Colonic mucosa (tissue), 4 donors: Measurements from ENCODE around the gene CYP2W1. TPM values are rescaled to one million over a fixed set of nuclear protein-coding genes. Genes with fewer than 3 reads are reported as not detected.

ENCODE experiments used
- DNase-seq: peaks from one replicate; pipeline ENCODE4 v3.0.0-alpha.2; 2020
- H3K27ac ChIP-seq: fragments of 200-600 bp; one replicate; pipeline ENCODE4 v1.8.0; 2021
- H3K27me3 ChIP-seq: fragments of 200-600 bp; one replicate; pipeline ENCODE4 v1.8.0; 2021
- H3K36me3 ChIP-seq: fragments of 200-600 bp; one replicate; pipeline ENCODE4 v1.8.0; 2021
- H3K4me1 ChIP-seq: fragments of 200-600 bp; one replicate; pipeline ENCODE4 v1.8.0; 2021; ENCODE audit warnings: mild to moderate bottlenecking
- H3K4me3 ChIP-seq: fragments of 200-600 bp; one replicate; pipeline ENCODE4 v1.8.0; 2021
- H3K9ac ChIP-seq, 2 donors: one replicate each; pipeline ENCODE4 v1.7.0; 2013; ENCODE audit warnings: control low read depth in 2 of 2, low read depth in 2 of 2, low read length in 2 of 2
- H3K9me3 ChIP-seq: fragments of 200-600 bp; one replicate; pipeline ENCODE4 v1.8.0; 2021
- intact Hi-C: fragments of 100-400 bp; cut with DNase I; formaldehyde crosslinking; loops from one replicate; pipeline ENCODE4 v1.14.1; 2022
- total RNA-seq, 2 donors: library from RNA; stranded (reverse); fragmentation: NEBNext Ultra II Directional in 1 of 2; extraction: Animal tissue kit (Norgen Biotek cat#: 25700) in 1 of 2; gene quantifications; one replicate each; pipeline ENCODE4 v1.2.1, GENCODE V29; 2021
- TF ChIP-seq, protein P1 (sequence below): fragments of 200-600 bp; IDR thresholded peaks from one replicate; pipeline ENCODE4 v1.8.0; 2022; ENCODE audit warnings: antibody characterized with exemption, mild to moderate bottlenecking
- donor health status: healthy.
- donor health status: DM: no; HTN: no; CAD: no.
- donor health status: DM: no; HTN: no; CAD: no.

Gene CYP2W1
- total RNA-seq, 2 donors from 2014 or later = 2.7 to 4.5 TPM

DNA sequence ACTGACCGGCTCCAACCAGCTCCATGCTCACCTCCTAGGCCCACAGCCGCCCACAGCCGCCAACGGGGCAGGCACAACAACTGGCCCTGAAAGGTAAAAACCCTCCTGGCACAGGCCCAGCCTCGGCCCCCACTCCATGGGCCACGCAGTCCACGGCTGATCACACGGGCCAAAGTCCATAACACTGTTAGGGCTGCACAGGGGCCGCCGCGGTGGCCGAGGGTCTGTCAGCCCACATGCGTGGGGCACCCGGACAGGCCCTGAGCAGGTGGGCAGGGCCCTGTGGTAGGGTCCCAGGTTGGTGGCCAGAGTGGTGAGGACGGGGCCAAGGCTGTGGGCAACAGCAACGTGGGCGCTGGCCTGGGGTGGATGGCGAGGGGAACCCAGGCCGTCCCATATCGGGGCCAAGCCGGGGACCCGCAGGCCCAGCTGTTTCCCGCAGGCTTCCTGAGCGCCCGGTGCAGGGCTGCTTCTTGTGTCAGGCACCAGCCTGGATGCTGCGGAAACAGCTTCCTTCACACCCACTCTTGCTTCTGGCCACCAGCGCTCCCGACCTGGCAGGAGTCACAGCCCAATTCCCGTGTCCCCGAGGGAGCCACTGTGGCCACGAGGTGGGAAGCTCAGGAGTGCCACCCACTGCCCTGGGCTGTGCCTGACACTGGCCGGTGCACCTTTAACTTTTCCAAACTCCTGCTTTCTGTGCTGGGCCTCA is 29.2 kb downstream of the CYP2W1 start:
- no peak overlapping the region for H3K9ac ChIP-seq
- TF ChIP-seq, protein P1, sequence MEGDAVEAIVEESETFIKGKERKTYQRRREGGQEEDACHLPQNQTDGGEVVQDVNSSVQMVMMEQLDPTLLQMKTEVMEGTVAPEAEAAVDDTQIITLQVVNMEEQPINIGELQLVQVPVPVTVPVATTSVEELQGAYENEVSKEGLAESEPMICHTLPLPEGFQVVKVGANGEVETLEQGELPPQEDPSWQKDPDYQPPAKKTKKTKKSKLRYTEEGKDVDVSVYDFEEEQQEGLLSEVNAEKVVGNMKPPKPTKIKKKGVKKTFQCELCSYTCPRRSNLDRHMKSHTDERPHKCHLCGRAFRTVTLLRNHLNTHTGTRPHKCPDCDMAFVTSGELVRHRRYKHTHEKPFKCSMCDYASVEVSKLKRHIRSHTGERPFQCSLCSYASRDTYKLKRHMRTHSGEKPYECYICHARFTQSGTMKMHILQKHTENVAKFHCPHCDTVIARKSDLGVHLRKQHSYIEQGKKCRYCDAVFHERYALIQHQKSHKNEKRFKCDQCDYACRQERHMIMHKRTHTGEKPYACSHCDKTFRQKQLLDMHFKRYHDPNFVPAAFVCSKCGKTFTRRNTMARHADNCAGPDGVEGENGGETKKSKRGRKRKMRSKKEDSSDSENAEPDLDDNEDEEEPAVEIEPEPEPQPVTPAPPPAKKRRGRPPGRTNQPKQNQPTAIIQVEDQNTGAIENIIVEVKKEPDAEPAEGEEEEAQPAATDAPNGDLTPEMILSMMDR = no peak
- no peak overlapping the region for H3K27ac ChIP-seq
- H3K36me3 ChIP-seq = no peaks in the 10 kb centered on the region
- H3K4me3 ChIP-seq = no peak overlapping the region
- no peaks in the 10 kb centered on the region for H3K9me3 ChIP-seq
- no peaks in the 10 kb centered on the region for H3K27me3 ChIP-seq
- DNase-seq = no peak
- intact Hi-C loops = no loop called here
- no peaks in the 10 kb centered on the region for H3K4me1 ChIP-seq

DNA sequence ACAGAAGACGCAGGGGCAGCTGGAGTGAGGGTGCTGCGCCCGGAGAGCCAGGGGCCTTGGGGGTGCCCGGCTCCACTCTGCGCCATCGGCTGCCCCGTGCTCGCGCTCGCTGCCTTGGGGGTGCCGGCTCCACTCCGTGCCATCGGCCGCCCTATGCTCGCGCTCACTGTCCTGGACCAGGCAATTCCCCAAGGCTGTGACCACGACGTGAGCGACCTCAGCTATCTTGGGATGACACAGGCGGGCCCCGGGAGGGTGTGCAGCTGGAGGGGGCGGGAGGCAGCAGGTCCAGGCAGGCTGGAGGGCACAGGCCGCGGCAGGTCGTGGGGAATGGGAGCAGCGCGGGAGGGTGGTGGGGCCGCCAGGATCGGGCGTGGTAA is 29.7 kb downstream of the CYP2W1 start:
- Histone ChIP-seq H3K9me3 (no peaks in the 10 kb centered on the region), H3K27me3 (no peaks in the 10 kb centered on the region), H3K4me3 (no peak overlapping the region), H3K27ac (no peak overlapping the region), H3K9ac (no peak overlapping the region), H3K4me1 (no peaks in the 10 kb centered on the region), H3K36me3 (no peaks in the 10 kb centered on the region)
- TF ChIP-seq, protein P1 = no peak
- no peak for DNase-seq
- intact Hi-C loops = no loop called here

DNA sequence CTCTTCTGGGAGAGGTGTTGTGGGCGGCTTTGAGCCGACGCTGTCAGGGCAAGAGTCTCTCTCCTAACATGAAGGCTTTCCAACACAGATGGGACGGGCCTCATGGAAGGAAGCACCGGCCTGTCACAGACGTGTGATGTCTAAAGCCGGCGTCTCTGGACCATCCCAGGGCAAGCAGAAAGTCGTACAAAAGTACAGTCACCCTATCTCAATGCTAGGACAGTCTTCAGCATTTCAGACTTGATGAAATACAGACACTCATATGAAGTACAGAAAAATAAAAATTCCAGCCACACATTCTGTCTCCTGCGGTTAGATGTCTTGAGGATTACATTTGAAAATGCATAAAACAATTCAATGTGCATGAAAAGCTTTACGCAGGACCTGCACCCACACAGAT is 30.6 kb downstream of the CYP2W1 start:
- H3K36me3 ChIP-seq = no peaks in the 10 kb centered on the region
- TF ChIP-seq, protein P1 = no peak
- intact Hi-C loops = no loop called here
- no peak overlapping the region for H3K9ac ChIP-seq
- no peak overlapping the region for H3K27ac ChIP-seq
- H3K9me3 ChIP-seq = no peaks in the 10 kb centered on the region
- no peaks in the 10 kb centered on the region for H3K4me1 ChIP-seq
- DNase-seq = no peak
- H3K4me3 ChIP-seq = no peak overlapping the region
- no peaks in the 10 kb centered on the region for H3K27me3 ChIP-seq

DNA sequence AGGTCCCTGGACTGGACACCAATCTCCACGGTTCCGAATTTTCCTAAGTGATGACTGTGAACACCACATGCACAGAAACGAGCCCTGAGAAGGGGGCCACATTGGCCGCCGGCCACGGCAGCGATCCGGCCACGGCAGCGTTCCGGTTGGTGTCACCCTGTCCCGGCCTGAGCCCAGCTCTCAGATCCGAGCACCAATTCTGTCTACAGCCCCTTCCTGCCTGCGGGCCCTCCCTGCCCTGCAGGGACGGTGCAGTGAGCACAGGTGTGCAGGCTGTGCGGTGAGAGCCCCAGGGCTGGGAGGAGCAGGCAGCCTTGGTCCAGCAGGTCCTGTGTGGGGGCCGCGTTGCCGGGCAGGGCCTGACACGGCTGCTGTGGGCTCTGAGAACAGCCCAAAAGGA is 31.7 kb downstream of the CYP2W1 start:
- H3K4me1 ChIP-seq = no peaks in the 10 kb centered on the region
- DNase-seq = no peak
- no peak overlapping the region for H3K27ac ChIP-seq
- no peak overlapping the region for H3K4me3 ChIP-seq
- H3K9ac ChIP-seq = no peak overlapping the region
- TF ChIP-seq, protein P1 = no peak
- H3K27me3 ChIP-seq = no peaks in the 10 kb centered on the region
- H3K9me3 ChIP-seq = no peaks in the 10 kb centered on the region
- intact Hi-C loops = no loop called here
- no peaks in the 10 kb centered on the region for H3K36me3 ChIP-seq

DNA sequence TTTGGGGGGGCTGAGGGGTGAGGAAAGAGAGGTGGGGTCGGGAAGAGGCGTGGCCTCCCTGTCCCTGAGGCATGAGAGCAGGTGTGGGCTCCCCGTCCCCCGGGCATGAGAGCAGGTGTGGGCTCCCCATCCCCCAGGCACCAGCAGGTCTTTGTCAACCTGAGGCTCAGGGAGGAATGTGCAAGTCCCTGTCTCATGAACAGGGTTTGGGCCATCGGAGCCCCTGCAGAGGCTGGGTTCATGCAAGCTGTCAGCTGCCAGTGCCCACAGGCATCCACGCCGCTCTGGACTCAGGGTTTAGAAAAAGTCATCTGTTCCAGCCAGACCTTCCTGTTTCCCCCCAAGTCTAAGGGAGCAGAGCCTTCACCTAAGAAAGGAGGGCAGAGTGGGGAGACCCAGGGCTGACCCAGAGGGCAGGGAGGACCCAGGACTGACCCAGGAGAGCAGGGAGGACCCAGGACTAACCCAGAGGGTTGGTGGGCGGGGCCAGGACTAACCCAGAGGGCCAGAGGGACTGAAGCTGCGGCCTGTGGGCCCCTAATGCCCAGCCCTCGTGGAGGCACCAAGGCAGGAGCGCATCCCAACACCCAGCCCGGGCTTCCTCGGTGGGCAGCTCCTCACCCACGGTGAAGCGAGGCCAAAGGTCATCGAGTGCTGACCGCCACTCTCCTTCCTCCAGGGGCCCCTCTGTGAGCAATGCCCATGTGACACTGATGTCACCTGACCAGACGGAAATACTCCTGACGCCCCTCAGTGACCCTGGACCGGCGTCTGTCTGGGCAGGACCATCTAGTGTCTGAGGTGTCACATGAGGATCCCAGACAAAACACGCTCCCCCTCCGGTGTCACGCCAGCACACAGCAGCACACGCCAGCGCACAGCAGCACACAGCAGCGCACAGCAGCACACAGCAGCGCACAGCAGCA is 32.5 kb downstream of the CYP2W1 start:
- no peak overlapping the region for H3K27ac ChIP-seq
- H3K4me3 ChIP-seq = no peak overlapping the region
- H3K9me3 ChIP-seq = no peaks in the 10 kb centered on the region
- no peak for DNase-seq
- intact Hi-C loops = no loop called here
- no peaks in the 10 kb centered on the region for H3K4me1 ChIP-seq
- no peaks in the 10 kb centered on the region for H3K27me3 ChIP-seq
- H3K9ac ChIP-seq = no peak overlapping the region
- no peaks in the 10 kb centered on the region for H3K36me3 ChIP-seq
- TF ChIP-seq, protein P1 = no peak
